Thymus (tissue), 11 donors: ENCODE measurements around the gene NPR2. TPM values are rescaled to one million over a fixed set of nuclear protein-coding genes. Genes with fewer than 3 reads are reported as not detected.

Experiments
- DNase-seq, 9 donors: peaks; one replicate each; pipeline ENCODE4 v3.0.0-alpha.2; 2013; ENCODE audit warnings: low spot score in 9 of 9, low read depth in 6 of 9, missing footprints in 1 of 9
- H3K27ac ChIP-seq, 2 donors: one replicate each; pipeline ENCODE4 v1.5.1; 2013; ENCODE audit warnings: control low read depth in 1 of 2, low read depth in 1 of 2, low read length in 1 of 2, mild to moderate bottlenecking in 1 of 2, moderate library complexity in 1 of 2
- H3K27me3 ChIP-seq, 2 donors: one replicate each; pipeline ENCODE4 v1.5.1; 2013; ENCODE audit warnings: low read length in 1 of 2; ENCODE audit not compliant: control insufficient read depth in 2 of 2, insufficient read depth in 1 of 2
- H3K36me3 ChIP-seq, 2 donors: one replicate each; pipeline ENCODE4 v1.5.1; 2013; ENCODE audit warnings: low read length in 1 of 2, mild to moderate bottlenecking in 1 of 2, moderate library complexity in 1 of 2; ENCODE audit not compliant: control insufficient read depth in 2 of 2, insufficient read depth in 2 of 2
- H3K4me1 ChIP-seq, 2 donors: one replicate each; pipeline ENCODE4 v1.5.1; 2013; ENCODE audit warnings: low read length in 2 of 2; ENCODE audit not compliant: control insufficient read depth in 2 of 2, insufficient read depth in 2 of 2
- H3K4me3 ChIP-seq, 2 donors: one replicate each; pipeline ENCODE4 v1.5.1; 2013; ENCODE audit warnings: low read length in 2 of 2, control low read depth in 1 of 2, mild to moderate bottlenecking in 1 of 2
- H3K9me3 ChIP-seq, 2 donors: one replicate each; pipeline ENCODE4 v1.5.1; 2013; ENCODE audit warnings: low read length in 1 of 2, mild to moderate bottlenecking in 1 of 2; ENCODE audit not compliant: control insufficient read depth in 2 of 2, insufficient read depth in 1 of 2
- WGBS: extraction: QIAGEN DNeasy Blood & Tissue Kit; methylation state at CpG from one replicate; pipeline ENCODE4 v1.1.7; 2013; 5-methylcytosine and 5-hydroxymethylcytosine counted together
- polyA plus RNA-seq: library from polyadenylated mRNA; stranded (reverse); fragments of 200-250 nt; gene quantifications from one replicate; pipeline ENCODE4 v1.2.3, GENCODE V29; 2013
- total RNA-seq: library from RNA; stranded (reverse); fragments of 120-200 nt; gene quantifications from one replicate; pipeline ENCODE4 v1.2.4, GENCODE V29; 2013
- donor health status: healthy.

Gene NPR2
- total and polyA plus RNA-seq, 2 donors = 4.3 to 9.3 TPM

DNA sequence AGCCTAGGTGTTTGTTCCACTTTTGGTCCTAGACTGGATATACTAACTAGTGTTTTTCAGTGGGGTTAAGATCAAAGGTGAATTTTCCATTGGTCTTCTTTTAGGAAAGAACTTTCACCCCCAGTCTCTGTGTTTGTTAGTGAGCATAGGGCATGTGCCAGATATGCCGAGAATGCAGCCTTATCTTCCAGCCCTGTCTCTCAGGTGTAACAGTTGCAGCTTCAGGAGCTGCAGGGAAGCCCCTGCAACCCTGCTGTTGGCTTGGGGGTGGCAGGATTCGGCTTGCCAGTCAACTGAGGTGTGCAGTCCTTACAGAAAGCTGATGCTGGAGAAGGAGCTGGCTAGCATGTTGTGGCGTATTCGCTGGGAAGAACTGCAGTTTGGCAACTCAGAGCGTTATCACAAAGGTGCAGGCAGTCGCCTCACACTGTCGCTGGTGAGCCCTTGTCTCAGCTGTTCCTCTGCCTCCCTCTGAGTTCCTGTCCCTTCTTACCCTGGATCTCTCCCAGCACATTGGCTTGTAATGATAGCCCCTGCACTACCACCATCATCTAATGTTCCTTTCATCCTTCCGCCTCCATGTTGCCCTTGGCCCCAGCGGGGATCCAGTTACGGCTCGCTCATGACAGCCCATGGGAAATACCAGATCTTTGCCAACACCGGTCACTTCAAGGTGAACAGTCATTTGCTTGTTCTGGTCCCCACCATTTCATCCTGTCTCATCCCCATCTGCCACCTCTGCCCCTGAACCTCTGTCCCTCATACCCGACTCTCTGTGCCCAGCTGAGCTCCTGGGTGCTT, 10.1 kb downstream of the NPR2 start:
- 94% methylated on average over 13 of the region's 13 CpGs for whole genome bisulfite sequencing
- Histone ChIP-seq H3K4me3 (no peak overlapping the region), H3K27me3 (no peaks in the 10 kb centered on the region), H3K9me3 (no peaks in the 10 kb centered on the region), H3K4me1 (no peaks in the 10 kb centered on the region), H3K36me3 (peaks cover 10 to 23% of the 10 kb centered on the region in 2 donors), H3K27ac (no peak overlapping the region)
- DNase-seq = no peak

DNA sequence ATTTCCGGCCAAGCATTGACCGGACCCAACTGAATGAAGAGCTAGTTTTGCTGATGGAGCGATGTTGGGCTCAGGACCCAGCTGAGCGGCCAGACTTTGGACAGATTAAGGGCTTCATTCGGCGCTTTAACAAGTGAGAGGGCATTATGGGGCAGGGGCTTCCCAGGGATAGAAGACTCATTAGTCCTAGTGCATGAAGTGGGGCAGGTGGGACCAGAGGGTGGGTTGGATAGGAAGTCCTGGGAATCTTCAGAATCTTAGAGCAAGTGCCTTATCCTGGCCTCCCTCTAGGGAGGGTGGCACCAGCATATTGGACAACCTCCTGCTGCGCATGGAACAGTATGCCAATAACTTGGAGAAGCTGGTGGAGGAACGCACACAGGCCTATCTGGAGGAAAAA, 14.7 kb downstream of the NPR2 start:
- Histone ChIP-seq H3K4me1 (peaks cover 4 to 7% of the 10 kb centered on the region in 2 donors), H3K9me3 (no peaks in the 10 kb centered on the region), H3K27ac (no peak overlapping the region), H3K4me3 (no peak overlapping the region), H3K36me3 (peaks cover 13 to 29% of the 10 kb centered on the region in 2 donors), H3K27me3 (no peaks in the 10 kb centered on the region)
- DNase-seq = no peak
- WGBS = 98% methylated on average over 8 of the region's 8 CpGs

DNA sequence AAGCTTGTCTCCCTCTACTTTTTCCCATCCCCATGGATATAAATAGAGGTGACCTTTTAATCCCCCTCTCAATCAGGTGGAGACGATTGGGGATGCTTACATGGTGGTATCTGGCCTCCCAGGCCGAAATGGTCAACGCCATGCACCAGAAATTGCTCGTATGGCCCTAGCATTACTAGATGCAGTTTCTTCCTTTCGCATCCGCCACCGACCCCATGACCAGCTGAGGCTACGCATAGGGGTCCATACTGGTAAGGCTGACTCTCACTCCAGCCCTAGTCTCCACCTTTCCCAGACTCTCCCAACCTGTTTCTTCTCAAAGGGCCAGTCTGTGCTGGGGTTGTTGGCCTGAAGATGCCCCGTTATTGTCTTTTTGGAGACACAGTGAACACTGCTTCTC, 17.0 kb downstream of the NPR2 start:
- peaks cover 13 to 24% of the 10 kb centered on the region in 2 donors for H3K36me3 ChIP-seq
- peaks cover 20 to 30% of the 10 kb centered on the region in 2 donors for H3K4me1 ChIP-seq
- WGBS = 98% methylated on average over 9 of the region's 9 CpGs
- no peak overlapping the region for H3K4me3 ChIP-seq
- no peaks in the 10 kb centered on the region for H3K27me3 ChIP-seq
- no peak for DNase-seq
- no peak overlapping the region for H3K27ac ChIP-seq
- peaks cover 0 to 3% of the 10 kb centered on the region in 2 donors for H3K9me3 ChIP-seq

DNA sequence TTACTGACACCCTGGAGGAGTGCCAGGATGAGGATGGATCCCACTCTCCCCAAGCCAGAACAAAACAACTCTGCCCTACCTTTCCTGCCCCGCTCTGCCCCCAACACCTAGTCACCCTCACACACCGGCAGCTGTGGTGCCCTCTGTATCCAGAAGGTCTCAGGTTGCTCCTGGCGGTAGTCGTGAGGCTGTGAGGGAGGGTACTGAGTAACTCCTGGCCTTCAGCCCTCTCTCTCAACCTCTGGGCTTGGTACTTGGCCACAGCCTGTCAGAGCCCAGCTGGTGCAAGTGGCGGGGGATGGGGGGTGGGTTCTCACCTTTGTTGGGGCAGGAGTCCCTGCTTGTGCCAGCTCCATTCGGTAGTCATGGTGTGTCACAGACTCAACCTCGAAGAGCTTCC, 18.7 kb downstream of the NPR2 start:
- no peak overlapping the region for H3K4me3 ChIP-seq
- peaks cover 26 to 38% of the 10 kb centered on the region in 2 donors for H3K4me1 ChIP-seq
- peaks cover 13 to 24% of the 10 kb centered on the region in 2 donors for H3K36me3 ChIP-seq
- no peak for DNase-seq
- no peak overlapping the region for H3K27ac ChIP-seq
- peaks cover 0 to 7% of the 10 kb centered on the region in 2 donors for H3K9me3 ChIP-seq
- 89% methylated on average over 7 of the region's 7 CpGs for WGBS
- H3K27me3 ChIP-seq = no peaks in the 10 kb centered on the region

DNA sequence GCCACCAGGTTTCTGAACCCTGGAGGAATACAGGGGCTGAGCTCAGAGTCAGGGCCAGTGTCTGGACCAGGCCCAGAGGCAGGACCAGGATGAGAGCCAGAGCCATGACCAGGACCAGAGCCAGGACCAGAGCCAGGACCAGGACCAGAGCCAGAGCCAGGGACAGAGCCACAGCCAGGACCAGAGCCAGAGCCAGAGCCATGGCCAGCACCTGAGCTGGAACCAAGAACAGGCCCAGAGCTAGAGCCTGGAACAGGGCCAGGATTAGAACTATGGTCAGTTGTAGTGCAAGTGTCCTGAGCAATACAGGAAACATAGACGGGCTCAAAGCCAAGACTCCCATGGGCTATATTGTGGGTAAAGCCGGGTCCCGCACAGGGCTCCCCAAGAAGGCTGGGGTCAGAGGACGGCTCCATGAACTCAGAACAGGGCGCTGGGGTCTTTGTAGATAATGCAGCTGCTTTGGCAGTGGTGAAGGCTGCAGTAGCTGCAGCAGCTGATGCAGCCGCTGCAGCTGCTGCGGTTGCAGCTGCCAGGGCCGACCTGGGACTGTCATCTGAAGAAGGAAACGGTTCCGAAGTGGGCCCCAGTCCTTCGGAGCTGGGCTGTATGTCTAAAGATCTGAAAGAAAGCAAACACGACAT, 20.1 kb downstream of the NPR2 start:
- H3K27ac ChIP-seq = peak overlapping the region; percentile 92 to 94
- no peak for DNase-seq
- H3K9me3 ChIP-seq = peaks cover 0 to 7% of the 10 kb centered on the region in 2 donors
- peaks cover 6 to 13% of the 10 kb centered on the region in 2 donors for H3K36me3 ChIP-seq
- H3K4me3 ChIP-seq = peak overlapping the region; percentile 44 to 51
- no peaks in the 10 kb centered on the region for H3K27me3 ChIP-seq
- H3K4me1 ChIP-seq = peaks cover 26 to 38% of the 10 kb centered on the region in 2 donors
- WGBS = 11% methylated on average over 12 of the region's 12 CpGs

DNA sequence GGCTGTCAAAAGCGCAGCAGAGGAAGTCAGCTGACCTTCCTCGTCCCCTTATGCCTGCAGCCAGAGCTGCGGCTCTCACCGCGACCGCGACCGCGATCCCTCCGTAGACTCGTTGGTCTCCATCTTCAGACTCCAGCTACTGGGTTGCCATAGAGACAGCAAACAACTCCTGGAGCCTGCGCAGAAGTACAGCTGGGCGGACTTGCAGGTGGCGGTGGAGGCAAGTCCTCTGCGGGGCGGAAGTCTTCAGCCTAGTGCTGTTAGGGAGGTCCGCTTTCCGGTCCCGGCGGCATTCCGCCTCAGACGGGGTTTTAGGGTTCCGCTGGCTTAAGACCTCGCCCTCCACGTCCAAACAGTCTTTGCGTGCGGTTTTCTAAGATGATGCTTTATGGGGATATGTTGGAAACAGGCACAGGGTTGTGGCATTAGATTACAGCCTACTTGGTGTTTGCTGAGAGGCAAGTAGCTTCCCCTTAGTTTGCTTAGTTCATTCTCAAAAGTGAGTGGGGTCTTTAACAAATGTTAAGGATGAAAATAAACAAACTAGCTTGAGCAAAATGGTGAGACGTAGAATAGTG, 20.7 kb downstream of the NPR2 start, which contains the start of gene SPAG8:
Gene SPAG8, minus strand, starts transcription at position 238 of the 578 bp plus-strand sequence. Its CDS starts 115 bp downstream, at position 123.
- Histone ChIP-seq H3K4me3 (peak within 1 kb of the TSS; percentile 44 to 51), H3K27me3 (no peaks in the 10 kb centered on the region), H3K4me1 (peaks cover 26 to 38% of the 10 kb centered on the region in 2 donors), H3K9me3 (peaks cover 0 to 7% of the 10 kb centered on the region in 2 donors), H3K27ac (peak within 1 kb of the TSS; percentile 92 to 94), H3K36me3 (peaks cover 5 to 10% of the 10 kb centered on the region in 2 donors)
- peak; percentile 92 to 99 (median 97) for DNase-seq
- WGBS = under 1% methylated on average over 28 of the region's 28 CpGs

DNA sequence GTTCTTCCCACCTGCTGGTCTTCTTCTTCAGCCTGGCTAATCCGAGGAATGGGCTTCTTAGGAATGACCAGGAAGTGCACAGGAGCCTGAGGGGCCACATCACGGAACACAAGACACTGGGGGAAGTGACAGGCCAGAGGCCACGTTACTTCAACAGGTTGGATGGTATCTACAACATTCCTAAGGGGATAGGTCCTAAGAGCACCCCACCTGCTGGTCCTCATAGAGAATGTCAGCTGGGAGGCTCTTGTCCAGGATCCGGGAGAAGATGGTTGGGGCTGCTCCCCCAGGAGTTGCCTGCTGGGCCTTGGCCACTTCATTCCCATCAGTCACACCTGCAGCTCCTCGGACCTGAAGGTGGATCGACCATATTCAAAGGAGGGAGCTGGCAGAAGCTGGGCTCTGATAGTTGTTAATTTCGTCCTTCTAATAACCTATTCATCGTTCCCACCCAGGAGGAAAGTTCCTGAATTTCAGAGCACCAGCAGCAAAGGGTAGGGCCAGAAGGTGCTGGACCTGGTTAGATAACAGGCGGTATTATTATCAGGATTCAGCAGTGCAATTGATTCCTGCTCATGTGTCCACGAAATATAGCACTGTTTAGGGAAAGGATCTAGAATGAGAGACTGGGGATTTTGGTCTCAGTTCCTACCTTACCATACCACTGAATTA, 22.2 kb downstream of the NPR2 start:
- DNase-seq = no peak
- H3K9me3 ChIP-seq = peaks cover 0 to 7% of the 10 kb centered on the region in 2 donors
- no peaks in the 10 kb centered on the region for H3K27me3 ChIP-seq
- H3K4me1 ChIP-seq = peaks cover 26 to 38% of the 10 kb centered on the region in 2 donors
- 95% methylated on average over 10 of the region's 10 CpGs for WGBS
- H3K27ac ChIP-seq = no peak overlapping the region
- H3K36me3 ChIP-seq = peaks cover 0 to 3% of the 10 kb centered on the region in 2 donors
- H3K4me3 ChIP-seq = no peak overlapping the region

DNA sequence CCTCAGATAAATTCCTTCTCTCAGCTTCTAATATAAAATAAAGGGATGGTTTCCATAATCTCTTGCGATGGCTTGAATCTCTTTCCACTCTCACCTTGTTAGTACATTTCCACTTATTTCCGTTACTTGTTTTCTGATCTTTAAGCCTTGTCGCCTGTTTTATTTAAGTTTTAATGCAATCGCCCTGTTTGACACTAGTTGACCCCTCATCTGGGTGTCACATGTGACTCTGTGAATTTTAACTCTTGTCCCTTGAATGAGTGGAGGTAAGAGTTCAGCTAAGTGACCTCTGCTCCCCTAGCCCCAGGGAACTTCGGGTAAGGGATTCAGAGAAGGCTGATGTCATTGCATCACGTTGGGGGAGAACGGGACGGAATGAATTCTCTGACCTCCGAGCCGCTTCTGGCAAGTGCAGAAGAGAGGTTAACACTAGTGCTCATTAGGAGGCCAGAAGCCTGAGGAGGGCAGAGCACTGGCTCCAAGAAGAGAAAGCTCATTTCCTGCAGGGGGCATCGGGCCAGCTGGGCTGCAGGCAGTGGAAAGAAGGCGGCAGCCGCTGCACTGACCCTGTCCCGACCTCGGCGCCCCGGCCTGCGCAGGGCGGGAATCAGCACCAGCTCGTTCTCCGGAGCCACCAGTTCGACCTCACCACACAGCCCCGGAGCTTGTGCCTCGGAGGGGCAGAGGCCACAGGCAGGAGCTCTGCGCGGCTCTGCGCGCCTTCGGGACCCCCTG, 22.9 kb downstream of the NPR2 start:
- Histone ChIP-seq H3K4me3 (peak overlapping the region; percentile 82 to 84), H3K27ac (peak overlapping the region; percentile 90 to 92), H3K9me3 (peaks cover 0 to 7% of the 10 kb centered on the region in 2 donors), H3K4me1 (peaks cover 26 to 38% of the 10 kb centered on the region in 2 donors), H3K27me3 (no peaks in the 10 kb centered on the region), H3K36me3 (peaks cover 0 to 3% of the 10 kb centered on the region in 2 donors)
- 13% methylated on average over 29 of the region's 29 CpGs for WGBS
- DNase-seq = peak in 3 of 9 donors; percentile 45 to 63 (median 45)
